Activated T-helper 1 cell treated with anti-CD3 and anti-CD28 coated beads, Interleukin-12 subunit alpha, Interleukin-12 subunit beta, Interleukin-2, Interleukin-4 antibody, amounts not matched to agents 30 ng/mL and 10 ng/mL and 1 ng/mL, durations not matched to agents 14 hours and 24 hours and 36 hours (primary cell): ENCODE results near the gene MIA2. TPM values are rescaled to one million over a fixed set of nuclear protein-coding genes. Genes with fewer than 3 reads are reported as not detected.
"Not testable (repeated sequence)": the region's sequence is repeated elsewhere in the genome, so short reads cannot be mapped to it uniquely, and the experiment has no call there.

Source experiments
- DNase-seq: peaks from one replicate; pipeline ENCODE4 v3.0.0; 2021; ENCODE audit warnings: low spot score
- H3K27ac Mint-ChIP-seq: one replicate; pipeline ENCODE4 v1.8.0; 2021; ENCODE audit warnings: mild to moderate bottlenecking, mixed read lengths
- H3K27me3 Mint-ChIP-seq: one replicate; pipeline ENCODE4 v1.8.0; 2022; ENCODE audit warnings: mild to moderate bottlenecking, moderate library complexity, mixed read lengths; ENCODE audit not compliant: insufficient read depth
- H3K36me3 Mint-ChIP-seq: one replicate; pipeline ENCODE4 v1.8.0; 2021; ENCODE audit warnings: low read depth, mixed read lengths
- H3K4me1 Mint-ChIP-seq: one replicate; pipeline ENCODE4 v1.8.0; 2021; ENCODE audit warnings: low read depth, mixed read lengths
- H3K4me3 Mint-ChIP-seq: one replicate; pipeline ENCODE4 v1.8.0; 2021; ENCODE audit warnings: mild to moderate bottlenecking, moderate library complexity, mixed read lengths
- H3K9me3 Mint-ChIP-seq: one replicate; pipeline ENCODE4 v1.8.0; 2021; ENCODE audit warnings: mixed read lengths
- intact Hi-C: fragments of 100-400 bp; cut with micrococcal nuclease; formaldehyde crosslinking; loops from one replicate; pipeline ENCODE4 v1.15.1; 2024
- total RNA-seq: library from RNA; stranded (reverse); gene quantifications from 2 replicates; pipeline ENCODE4 v1.2.3, GENCODE V29; 2022

Gene MIA2
- total RNA-seq, 1 donor from 2014 or later, result 22.6 TPM

DNA sequence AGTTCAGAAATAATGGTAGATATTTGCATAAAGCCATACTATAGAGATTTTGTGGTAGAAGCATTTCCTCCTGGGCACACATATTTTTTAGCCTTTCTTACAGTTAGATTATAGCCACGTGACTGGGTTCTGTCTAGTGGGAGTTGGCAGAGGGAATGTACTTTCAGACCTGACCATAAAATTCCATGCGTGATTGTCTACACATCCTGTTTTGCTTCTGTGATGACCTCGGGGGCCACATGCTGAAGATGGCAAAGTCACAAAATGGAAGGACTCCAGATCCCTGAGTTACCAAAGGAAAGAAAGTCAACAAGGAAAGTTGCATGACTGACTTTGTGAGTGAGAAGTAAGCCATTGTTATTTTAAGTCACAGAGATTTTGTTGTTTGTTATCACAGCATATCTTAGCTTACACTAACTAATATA, 14.6 kb upstream of the MIA2 start:
- no peak for DNase-seq
- Mint-ChIP-seq H3K27ac (no peak overlapping the region), H3K27me3 (peaks cover 3% of the 10 kb centered on the region), H3K9me3 (peaks cover 5% of the 10 kb centered on the region), H3K4me1 (peaks cover 17% of the 10 kb centered on the region), H3K4me3 (no peak overlapping the region), H3K36me3 (no peaks in the 10 kb centered on the region)
- intact Hi-C loops, result loop anchor here (1.0 kb wide), 1 partner anchor 10 kb away; no protein-coding TSS in a partner anchor

DNA sequence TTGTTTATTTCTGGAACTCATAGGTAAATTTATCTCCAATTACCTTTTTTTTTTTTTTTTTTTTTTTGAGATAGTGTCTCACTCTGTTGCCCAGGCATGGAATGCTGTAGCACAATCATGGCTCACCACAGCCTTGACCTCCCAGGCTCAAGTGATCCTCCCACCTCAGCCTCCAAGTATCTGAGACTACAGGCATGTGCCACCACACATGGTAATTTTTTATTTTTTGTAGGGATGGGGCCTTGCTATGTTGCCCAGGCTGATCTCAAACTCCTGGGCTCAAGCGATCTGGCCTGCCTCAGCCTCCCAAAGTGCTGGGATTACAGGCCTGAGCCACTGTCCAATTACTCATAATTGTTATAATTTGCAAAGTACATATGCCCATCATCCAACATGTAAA, 13.2 kb upstream of the MIA2 start:
- H3K27me3 Mint-ChIP-seq, H3K27ac Mint-ChIP-seq, DNase-seq, H3K36me3 Mint-ChIP-seq, H3K9me3 Mint-ChIP-seq, intact Hi-C loops, H3K4me3 Mint-ChIP-seq: not testable (repeated sequence)
- peaks cover 17% of the 10 kb centered on the region for H3K4me1 Mint-ChIP-seq

DNA sequence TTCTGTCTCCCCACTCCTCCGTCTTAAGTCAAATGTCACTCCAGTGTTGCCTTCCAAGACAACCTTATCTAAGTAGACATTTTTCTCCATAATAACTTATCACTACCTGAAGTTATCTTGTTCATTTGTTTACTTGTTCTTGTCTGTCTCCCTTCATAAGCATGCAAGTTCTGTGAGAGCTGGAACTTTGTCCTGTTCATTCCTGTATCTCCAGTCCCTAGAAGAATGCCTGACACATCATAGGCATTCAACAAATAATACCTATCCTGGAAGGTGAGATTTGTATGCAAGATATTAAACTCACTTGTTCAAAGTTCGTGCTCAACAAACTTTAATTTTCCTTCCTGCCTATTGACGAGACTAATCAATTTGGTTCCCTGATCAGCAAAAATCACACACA, 5.7 kb upstream of the MIA2 start:
- H3K27me3 Mint-ChIP-seq, result peaks cover 3% of the 10 kb centered on the region
- intact Hi-C loops, result loop anchor here (2.0 kb wide), 3 partner anchors 113 to 155 kb away; partner anchors contain the start of genes GEMIN2 and SEC23A
- peak overlapping the region; percentile 95 for H3K27ac Mint-ChIP-seq
- DNase-seq, result no peak
- no peak overlapping the region for H3K4me3 Mint-ChIP-seq
- no peaks in the 10 kb centered on the region for H3K9me3 Mint-ChIP-seq
- H3K4me1 Mint-ChIP-seq, result peaks cover 43% of the 10 kb centered on the region
- H3K36me3 Mint-ChIP-seq, result peaks cover 4% of the 10 kb centered on the region

DNA sequence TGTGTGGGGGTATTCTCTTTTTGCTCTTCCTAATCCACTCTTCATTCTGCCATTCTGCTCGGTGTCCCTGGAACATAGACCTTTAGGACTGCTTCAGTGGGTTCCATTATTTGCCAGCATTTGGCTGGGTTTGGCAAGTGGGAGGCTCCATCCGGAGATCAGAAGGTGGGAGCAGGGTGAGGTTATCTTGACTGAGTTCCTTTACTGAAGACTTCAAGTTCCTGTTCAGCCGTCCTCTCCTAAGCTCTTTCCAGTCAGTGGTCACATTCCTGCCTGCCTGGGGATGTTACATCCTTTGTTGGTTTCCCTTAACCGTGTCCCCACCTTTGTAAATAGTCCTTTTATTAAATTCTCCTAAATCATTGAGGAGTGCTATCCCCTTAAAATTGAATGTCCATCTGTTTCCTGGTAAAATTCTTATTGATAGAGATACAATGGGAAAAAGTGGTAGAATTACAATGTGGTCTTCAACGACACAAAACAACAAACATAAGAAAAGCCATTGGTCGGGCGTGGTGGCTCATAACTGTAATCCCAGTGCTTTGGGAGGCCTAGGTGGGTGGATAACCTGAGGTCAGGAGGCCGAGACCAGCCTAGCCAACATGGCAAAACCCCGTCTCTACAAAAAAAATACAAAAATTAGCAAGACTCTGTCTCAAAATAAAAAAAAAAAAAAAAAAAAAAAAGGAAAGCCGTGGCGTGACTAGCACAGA, 5.0 kb upstream of the MIA2 start:
- peaks cover 47% of the 10 kb centered on the region for H3K4me1 Mint-ChIP-seq
- H3K9me3 Mint-ChIP-seq, result no peaks in the 10 kb centered on the region
- H3K27me3 Mint-ChIP-seq, result peaks cover 3% of the 10 kb centered on the region
- intact Hi-C loops, result loop anchor here (1.0 to 2.0 kb wide), 8 partner anchors 9 to 204 kb away; partner anchors contain the start of genes FBXO33, GEMIN2, PNN and SEC23A
- peaks cover 4% of the 10 kb centered on the region for H3K36me3 Mint-ChIP-seq
- peak overlapping the region; percentile 59 for H3K4me3 Mint-ChIP-seq
- H3K27ac Mint-ChIP-seq, result peak overlapping the region; percentile 95
- DNase-seq, result no peak

DNA sequence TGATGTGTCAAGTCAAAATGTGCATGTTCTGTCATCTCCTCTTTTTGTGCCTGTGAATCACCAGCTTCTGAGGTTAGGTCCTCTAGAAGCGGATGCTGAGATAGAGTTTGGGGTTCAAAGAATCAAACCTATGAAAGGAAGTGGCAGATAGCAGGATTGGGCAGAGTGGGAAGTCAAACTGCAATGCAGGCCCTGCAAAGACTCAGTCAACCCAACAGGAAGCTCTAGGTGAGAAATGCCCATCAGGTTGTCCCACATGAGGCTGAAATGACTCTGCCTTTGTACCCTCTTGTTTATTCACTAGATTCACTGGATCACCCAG, 4.5 kb upstream of the MIA2 start:
- Mint-ChIP-seq H3K27ac (peak overlapping the region; percentile 95), H3K4me3 (peak overlapping the region; percentile 62), H3K36me3 (peaks cover 4% of the 10 kb centered on the region), H3K4me1 (peaks cover 47% of the 10 kb centered on the region), H3K27me3 (no peaks in the 10 kb centered on the region), H3K9me3 (no peaks in the 10 kb centered on the region)
- intact Hi-C loops, result loop anchor here (1.0 to 2.0 kb wide), 8 partner anchors 10 to 203 kb away; partner anchors contain the start of genes FBXO33, GEMIN2, PNN and SEC23A
- DNase-seq, result peak; percentile 72

DNA sequence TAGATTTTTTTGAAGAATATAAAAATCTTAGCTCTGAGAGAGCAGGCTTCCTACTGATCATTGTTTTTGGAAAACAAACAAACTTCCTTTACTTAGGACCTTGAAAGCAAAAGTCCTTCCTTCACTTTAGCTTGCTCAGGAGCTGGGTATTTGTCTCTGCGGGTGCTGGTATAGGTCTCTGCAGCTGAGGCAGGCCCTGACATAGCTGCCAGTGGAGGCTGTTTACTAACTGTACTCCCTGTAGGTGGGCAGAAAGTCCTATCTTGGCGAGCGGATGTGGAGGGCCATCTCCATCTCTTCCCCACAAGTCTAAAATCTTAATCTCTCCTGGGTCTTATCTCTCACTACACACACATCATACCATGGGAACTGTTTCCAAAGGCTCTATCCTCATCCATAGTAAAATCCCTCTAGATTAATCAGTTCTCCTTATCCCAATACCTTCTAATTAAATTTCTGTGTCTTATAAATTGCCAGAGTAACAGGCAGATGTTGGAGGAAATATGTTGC, 4.1 kb upstream of the MIA2 start:
- peak overlapping the region; percentile 20 for H3K4me3 Mint-ChIP-seq
- peaks cover 47% of the 10 kb centered on the region for H3K4me1 Mint-ChIP-seq
- no peak for DNase-seq
- H3K36me3 Mint-ChIP-seq, result peaks cover 4% of the 10 kb centered on the region
- H3K27me3 Mint-ChIP-seq, result no peaks in the 10 kb centered on the region
- intact Hi-C loops, result loop anchor here (1.0 to 5.0 kb wide), 9 partner anchors 10 to 218 kb away; partner anchors contain the start of genes FBXO33, GEMIN2, PNN and SEC23A
- H3K27ac Mint-ChIP-seq, result peak overlapping the region; percentile 95
- H3K9me3 Mint-ChIP-seq, result no peaks in the 10 kb centered on the region

DNA sequence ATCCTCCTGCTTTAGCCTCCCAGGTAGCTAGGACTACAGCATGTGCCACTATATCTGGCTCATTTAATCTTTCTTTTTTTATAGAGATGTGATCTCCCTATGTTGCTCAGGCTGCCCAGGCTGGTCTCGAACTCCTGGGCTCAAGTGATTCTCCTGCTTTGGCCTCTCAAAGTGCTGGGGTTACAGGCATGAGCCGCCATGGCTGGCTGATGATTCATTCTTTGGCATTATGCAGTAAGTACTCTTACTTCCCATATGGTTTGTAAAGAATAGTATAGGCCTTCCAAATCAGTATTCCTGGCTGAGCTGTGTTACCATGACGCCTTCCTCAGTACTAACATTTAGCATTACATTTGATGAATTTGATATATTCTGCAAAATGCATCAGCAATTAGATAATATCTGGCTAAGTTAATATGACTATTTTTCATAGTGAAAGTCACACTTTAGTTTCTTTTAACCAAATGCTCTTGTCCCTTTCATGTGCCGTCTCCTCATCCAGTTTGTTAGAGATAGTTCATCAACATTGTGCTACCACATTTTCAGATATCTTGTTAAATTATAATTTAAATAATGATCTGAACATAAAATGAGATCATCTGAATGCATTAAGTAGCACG, 3.2 kb upstream of the MIA2 start:
- Mint-ChIP-seq H3K27me3 (no peaks in the 10 kb centered on the region), H3K4me3 (no peak overlapping the region), H3K9me3 (no peaks in the 10 kb centered on the region), H3K4me1 (peaks cover 47% of the 10 kb centered on the region), H3K36me3 (peaks cover 1% of the 10 kb centered on the region), H3K27ac (peak overlapping the region; percentile 83)
- no peak for DNase-seq
- intact Hi-C loops, result loop anchor here (1.0 to 5.0 kb wide), 2 partner anchors 138 to 217 kb away; no protein-coding TSS in a partner anchor

DNA sequence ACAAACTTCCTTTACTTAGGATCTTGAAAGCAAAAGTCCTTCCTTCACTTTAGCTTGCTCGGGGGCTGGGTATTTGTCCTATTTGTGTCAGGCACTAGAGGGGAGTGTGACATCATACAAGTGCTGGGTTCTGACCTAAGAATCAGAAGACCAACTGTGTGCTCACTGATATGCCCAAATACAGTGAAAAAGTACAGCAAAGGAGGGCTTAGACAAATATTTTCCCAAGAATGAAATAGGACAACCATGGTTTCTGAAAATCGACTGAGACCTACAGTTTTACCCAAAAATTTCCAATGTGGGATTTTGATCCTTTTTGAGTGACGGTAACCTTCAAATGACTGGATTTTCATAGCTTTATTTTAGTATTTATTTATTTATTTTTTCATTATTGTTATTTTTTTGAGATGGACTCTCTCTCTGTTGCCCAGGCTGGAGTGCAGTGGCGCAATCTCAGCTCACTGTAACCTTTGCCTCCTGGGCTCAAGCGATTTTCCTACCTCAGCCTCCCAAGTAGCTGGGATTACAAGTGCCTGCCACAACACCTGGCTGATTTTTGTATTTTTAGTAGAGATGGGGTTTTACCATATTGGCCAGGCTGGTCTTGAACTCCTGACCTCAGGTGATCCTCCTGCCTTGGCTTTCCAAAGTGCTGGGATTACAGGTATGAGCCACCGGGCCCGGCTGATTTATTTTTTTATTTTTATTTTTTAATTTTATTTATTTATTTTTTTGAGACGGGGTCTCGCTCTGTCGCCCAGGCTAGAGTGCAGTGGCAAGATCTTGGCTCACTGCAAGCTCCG, 1.8 kb upstream of the MIA2 start:
- Mint-ChIP-seq H3K4me1 (peaks cover 47% of the 10 kb centered on the region), H3K27ac (peak overlapping the region; percentile 15)
- H3K27me3 Mint-ChIP-seq, H3K9me3 Mint-ChIP-seq, H3K36me3 Mint-ChIP-seq, H3K4me3 Mint-ChIP-seq: not testable (repeated sequence)
- peak; percentile 22 for DNase-seq
- intact Hi-C loops, result loop anchor here (1.0 to 5.0 kb wide), 2 partner anchors 136 to 215 kb away; no protein-coding TSS in a partner anchor

DNA sequence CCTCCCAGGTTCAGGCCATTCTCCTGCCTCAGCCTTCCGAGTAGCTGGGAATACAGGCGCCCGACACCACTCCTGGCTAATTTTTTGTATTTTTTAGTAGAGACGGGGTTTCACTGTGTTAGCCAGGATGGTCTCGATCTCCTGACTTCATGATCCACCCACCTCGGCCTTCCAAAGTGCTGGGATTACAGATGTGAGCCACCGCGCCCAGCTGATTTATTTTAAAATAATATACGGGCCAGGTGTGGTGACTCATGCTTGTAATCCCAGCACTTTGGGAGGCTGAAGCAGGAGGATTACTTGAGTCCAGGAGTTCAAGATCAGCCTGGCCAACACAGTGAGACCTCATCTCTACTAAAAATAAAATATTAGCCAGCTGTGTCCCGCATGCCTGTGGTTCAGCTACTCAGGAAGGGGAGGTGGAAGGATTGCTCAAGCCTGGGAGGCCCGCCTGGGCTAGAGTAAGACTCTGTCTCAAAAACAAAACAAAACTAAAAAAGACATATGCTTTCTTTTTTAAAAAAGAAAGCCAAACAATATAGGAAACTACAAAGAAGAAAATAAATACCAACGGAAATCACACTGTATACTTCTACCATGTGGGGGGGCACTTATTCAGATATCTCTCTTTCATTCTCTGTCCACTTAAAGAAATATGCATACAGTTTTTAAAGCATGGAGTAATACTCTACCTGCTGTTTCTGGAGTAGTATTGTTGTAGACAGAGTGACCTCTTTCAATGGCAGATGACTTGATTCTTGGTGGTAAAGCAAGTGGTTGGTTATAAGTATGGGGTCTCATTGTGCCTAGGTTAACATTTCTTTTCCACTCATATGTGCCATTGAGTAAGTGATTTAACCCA, 930 bp upstream of the MIA2 start:
- Mint-ChIP-seq H3K27me3 (no peaks in the 10 kb centered on the region), H3K27ac (peak overlapping the region; percentile 70), H3K36me3 (no peaks in the 10 kb centered on the region), H3K4me1 (peaks cover 46% of the 10 kb centered on the region), H3K4me3 (no peak overlapping the region), H3K9me3 (no peaks in the 10 kb centered on the region)
- intact Hi-C loops, result loop anchor here (5.0 kb wide), 1 partner anchor 215 kb away; no protein-coding TSS in a partner anchor
- DNase-seq, result no peak

DNA sequence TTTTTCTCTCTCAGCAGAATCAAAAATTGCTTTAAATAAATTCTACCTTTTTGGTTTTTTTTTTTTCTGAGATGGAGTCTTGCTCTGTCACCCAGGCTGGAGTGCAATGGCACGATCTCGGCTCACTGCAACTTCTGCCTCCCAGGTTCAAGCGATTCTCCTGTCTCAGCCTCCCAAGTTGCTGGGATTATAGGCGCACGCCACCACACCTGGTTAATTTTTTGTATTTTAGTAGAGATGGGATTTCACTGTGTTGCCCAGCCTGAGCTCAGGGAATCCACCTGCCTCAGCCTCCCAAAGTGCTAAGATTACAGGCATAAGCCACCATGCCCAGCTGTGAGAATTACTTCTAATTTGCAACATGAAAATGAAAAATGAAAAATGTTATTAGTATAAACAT, 1.3 kb downstream of the MIA2 start:
- H3K36me3 Mint-ChIP-seq, DNase-seq, H3K9me3 Mint-ChIP-seq, H3K4me3 Mint-ChIP-seq, H3K27ac Mint-ChIP-seq, H3K27me3 Mint-ChIP-seq: not testable (repeated sequence)
- peaks cover 24% of the 10 kb centered on the region for H3K4me1 Mint-ChIP-seq
- intact Hi-C loops, result loop anchor here (5.0 kb wide), 1 partner anchor 212 kb away; no protein-coding TSS in a partner anchor

DNA sequence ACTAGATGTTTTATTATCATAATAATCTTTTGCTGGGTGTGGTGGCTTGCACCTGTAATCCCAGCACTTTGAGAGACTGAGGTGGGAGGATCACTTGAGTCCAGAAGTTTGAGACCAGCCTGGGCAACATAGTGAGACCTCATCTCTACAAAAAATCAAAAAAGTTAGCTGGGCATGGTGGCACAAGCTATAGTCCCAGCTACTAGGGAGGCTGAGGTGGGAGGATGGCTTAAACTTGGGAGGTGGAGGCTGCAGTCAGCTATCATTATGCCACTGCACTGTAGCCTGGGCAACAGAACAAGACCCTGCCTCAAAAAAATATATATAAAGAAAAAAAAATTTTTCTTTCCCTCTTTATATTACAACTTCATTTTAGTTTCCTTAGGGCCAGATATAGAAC, 1.8 kb downstream of the MIA2 start:
- H3K4me3 Mint-ChIP-seq, H3K9me3 Mint-ChIP-seq: not testable (repeated sequence)

DNA sequence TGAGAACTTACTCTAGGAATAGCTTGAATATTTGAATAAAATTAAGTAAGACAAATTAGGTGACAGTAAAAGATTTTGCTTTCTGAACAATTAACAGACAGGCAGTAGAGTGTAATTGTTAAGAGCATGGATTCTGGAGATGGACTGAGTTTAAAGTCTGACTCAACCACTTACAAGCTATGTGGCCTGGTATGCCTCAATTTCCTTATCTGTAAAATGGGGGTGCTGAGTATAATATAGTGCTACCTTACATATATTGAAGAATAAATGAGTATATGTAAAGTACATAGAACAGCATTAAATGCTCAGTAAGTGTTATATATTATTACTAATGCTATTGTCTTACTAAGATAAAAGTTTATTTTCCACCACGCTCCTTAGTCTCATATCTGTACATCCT, 7.1 kb downstream of the MIA2 start:
- H3K27ac Mint-ChIP-seq, result no peak overlapping the region
- peaks cover 2% of the 10 kb centered on the region for H3K27me3 Mint-ChIP-seq
- no peaks in the 10 kb centered on the region for H3K36me3 Mint-ChIP-seq
- no peak for DNase-seq
- H3K4me1 Mint-ChIP-seq, result no peaks in the 10 kb centered on the region
- no peak overlapping the region for H3K4me3 Mint-ChIP-seq
- intact Hi-C loops, result no loop called here
- H3K9me3 Mint-ChIP-seq, result no peaks in the 10 kb centered on the region

More for the DNA sequence above, 1.8 kb downstream of the MIA2 start:
- peaks cover 20% of the 10 kb centered on the region for H3K4me1 Mint-ChIP-seq
- H3K36me3 Mint-ChIP-seq, DNase-seq, H3K27me3 Mint-ChIP-seq, intact Hi-C loops, H3K27ac Mint-ChIP-seq: not testable (repeated sequence)
